Measurements from ENCODE around the gene PARP15.

GRCh38 chr3:122536632-122537001 is 40.8 kb upstream of the PARP15 start:
- no peak for TF ChIP-seq CTCF (IDR thresholded peaks at IDR 0.05)
- no peak for TF ChIP-seq POLR2A (IDR thresholded peaks at IDR 0.05)
